ENCODE measurements around the gene PRADC1. TPM values are rescaled to one million over a fixed set of nuclear protein-coding genes. Genes with fewer than 3 reads are reported as not detected.

Gene PRADC1
- polyA plus RNA-seq, 3 donors, result 9.0 to 49.2 (median 33.3) TPM

DNA sequence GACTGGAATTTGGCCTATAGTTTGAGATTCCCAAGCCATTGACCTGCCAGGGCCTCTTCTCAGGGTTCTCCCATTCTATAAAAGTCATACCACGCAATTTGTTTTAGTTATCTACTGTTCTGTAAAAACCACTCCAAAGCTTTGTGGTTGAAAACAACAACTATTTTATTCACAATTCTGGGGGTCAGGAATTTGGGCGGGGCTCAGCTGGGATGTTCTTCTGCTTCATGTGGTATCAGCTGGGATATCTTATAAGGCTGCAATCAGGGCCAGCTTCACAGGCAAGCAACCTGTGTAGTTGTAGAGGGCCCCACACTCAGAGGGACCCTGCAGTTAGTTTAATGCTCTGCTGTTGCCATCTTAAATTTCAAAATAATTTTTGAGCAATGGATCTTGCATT is 47.1 kb downstream of the PRADC1 start:
- no peak overlapping the region for H3K9ac ChIP-seq (ENCODE audit: insufficient read depth, low read length, poor library complexity, severe bottlenecking)
- Mint-ChIP-seq H3K4me1 (no peaks in the 10 kb centered on the region), H3K27me3 (ENCODE audit: low read depth in 3 of 3) (peaks cover 17 to 31% (median 29%) of the 10 kb centered on the region in 3 donors), H3K4me3 (no peak overlapping the region), H3K36me3 (no peaks in the 10 kb centered on the region), H3K9me3 (peaks cover 0 to 12% (median 8%) of the 10 kb centered on the region in 7 donors), H3K27ac (no peak overlapping the region)
- no peak for DNase-seq
- H3K79me2 ChIP-seq (ENCODE audit: insufficient read depth, low read length), result no peaks in the 10 kb centered on the region
- intact Hi-C loops (cut with micrococcal nuclease), result no loop called here
- no peaks in the 10 kb centered on the region for H3K27me3 ChIP-seq (ENCODE audit: control insufficient read depth in 2 of 2, insufficient read depth in 2 of 2, low read length in 2 of 2)
- WGBS (ENCODE audit: insufficient coverage), result 100% methylated on average over 1 of the region's 2 CpGs
- no peaks in the 10 kb centered on the region for H3K4me1 ChIP-seq (ENCODE audit: control insufficient read depth in 1 of 2, insufficient read depth in 2 of 2, low read length in 2 of 2)
- no peaks in the 10 kb centered on the region for H3K36me3 ChIP-seq (replicated peaks in 1 of 2; ENCODE audit: control insufficient read depth in 1 of 2, insufficient read depth in 2 of 2, low read length in 2 of 2)
- TF ChIP-seq, protein P1, sequence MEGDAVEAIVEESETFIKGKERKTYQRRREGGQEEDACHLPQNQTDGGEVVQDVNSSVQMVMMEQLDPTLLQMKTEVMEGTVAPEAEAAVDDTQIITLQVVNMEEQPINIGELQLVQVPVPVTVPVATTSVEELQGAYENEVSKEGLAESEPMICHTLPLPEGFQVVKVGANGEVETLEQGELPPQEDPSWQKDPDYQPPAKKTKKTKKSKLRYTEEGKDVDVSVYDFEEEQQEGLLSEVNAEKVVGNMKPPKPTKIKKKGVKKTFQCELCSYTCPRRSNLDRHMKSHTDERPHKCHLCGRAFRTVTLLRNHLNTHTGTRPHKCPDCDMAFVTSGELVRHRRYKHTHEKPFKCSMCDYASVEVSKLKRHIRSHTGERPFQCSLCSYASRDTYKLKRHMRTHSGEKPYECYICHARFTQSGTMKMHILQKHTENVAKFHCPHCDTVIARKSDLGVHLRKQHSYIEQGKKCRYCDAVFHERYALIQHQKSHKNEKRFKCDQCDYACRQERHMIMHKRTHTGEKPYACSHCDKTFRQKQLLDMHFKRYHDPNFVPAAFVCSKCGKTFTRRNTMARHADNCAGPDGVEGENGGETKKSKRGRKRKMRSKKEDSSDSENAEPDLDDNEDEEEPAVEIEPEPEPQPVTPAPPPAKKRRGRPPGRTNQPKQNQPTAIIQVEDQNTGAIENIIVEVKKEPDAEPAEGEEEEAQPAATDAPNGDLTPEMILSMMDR (IDR thresholded peaks at IDR 0.05), result no peak
- no peaks in the 10 kb centered on the region for H3K9me3 ChIP-seq (replicated peaks in 1 of 2; ENCODE audit: control insufficient read depth in 1 of 2, insufficient read depth in 1 of 2, low read length in 2 of 2)
- H3K27ac ChIP-seq (ENCODE audit: low read depth in 1 of 2, low read length in 2 of 2), result no peak overlapping the region
- H3K4me2 ChIP-seq (replicated peaks; ENCODE audit: extremely low read depth, low read length, poor library complexity, severe bottlenecking), result no peak overlapping the region
- no peaks in the 10 kb centered on the region for H4K20me1 ChIP-seq (ENCODE audit: insufficient read depth, low read length)
- no peak overlapping the region for H3K4me3 ChIP-seq (replicated peaks in 1 of 3; ENCODE audit: low read depth in 2 of 3, low read length in 3 of 3)
- no peak overlapping the region for H2AFZ ChIP-seq (ENCODE audit: insufficient read depth, low read depth, low read length, poor library complexity, severe bottlenecking)

Other genes with a start within 250 kb of the PRADC1 start
- gene SFXN5, start 161.5 kb downstream of the PRADC1 start, polyA plus RNA-seq, result 10 to 100 TPM in 1 of 3 donors, 1 to 10 TPM in 2; 5.9 to 28.6 (median 9.5) TPM
- gene RAB11FIP5, start 120.3 kb downstream of the PRADC1 start, polyA plus RNA-seq, result under 1 TPM; 0.57 to 0.93 (median 0.61) TPM
- not detected for gene NOTO, start 30.7 kb downstream of the PRADC1 start, polyA plus RNA-seq
- gene SMYD5, start 19.0 kb downstream of the PRADC1 start, polyA plus RNA-seq, result 1 to 10 TPM; 1.6 to 5.2 (median 1.7) TPM
- gene CCT7, start 1.1 kb upstream of the PRADC1 start, polyA plus RNA-seq, result 100 to 1,000 TPM in 2 of 3 donors, 10 to 100 TPM in 1; 56.8 to 151 (median 134) TPM
- 10 to 100 TPM in 1 of 3 donors, under 1 TPM in 2; 0.29 to 17.1 (median 0.52) TPM for gene FBXO41, start 51.2 kb upstream of the PRADC1 start, polyA plus RNA-seq
- gene EGR4, start 60.3 kb upstream of the PRADC1 start, polyA plus RNA-seq, result under 1 TPM in 2 of 3 donors, not detected in 1; 0.12 to 0.15 TPM
- gene ALMS1, start 152.6 kb upstream of the PRADC1 start, polyA plus RNA-seq, result 1 to 10 TPM in 1 of 3 donors, under 1 TPM in 2; 0.55 to 5.2 (median 0.64) TPM

All from CD14-positive monocyte (primary cell).